Suprapubic skin (tissue), 3 donors: ENCODE measurements around the gene ZNF282.

ENCODE experiments used
- CTCF ChIP-seq, 2 donors: fragments of 200-600 bp in 1 of 2; fragments of 450-650 bp in 1 of 2; sonication (generic) in 1 of 2; IDR thresholded peaks; one replicate each; pipeline ENCODE4 v1.5.1; 2016 to 2019; ENCODE audit warnings: antibody characterized with exemption in 2 of 2, mild to moderate bottlenecking in 1 of 2, moderate library complexity in 1 of 2
- EP300 ChIP-seq: sonication (generic); formaldehyde crosslinking; IDR thresholded peaks from one replicate; pipeline ENCODE4 v1.6.1; 2017; ENCODE audit warnings: antibody characterized with exemption
- POLR2A ChIP-seq, 2 donors: fragments of 450-650 bp; IDR thresholded peaks; one replicate each; pipeline ENCODE4 v1.6.1; 2017; ENCODE audit warnings: antibody characterized with exemption in 2 of 2, mild to moderate bottlenecking in 2 of 2, moderate library complexity in 2 of 2

- TF ChIP-seq EP300 (no peak), POLR2A (IDR thresholded peaks at IDR 0.05) (no peak), CTCF (IDR thresholded peaks at IDR 0.05) (no peak)
Measured at GRCh38 chr7:149147752-149148653, 47.3 kb upstream of the ZNF282 start.
